Measurements from ENCODE around the gene PHACTR2. TPM values are rescaled to one million over a fixed set of nuclear protein-coding genes. Genes with fewer than 3 reads are reported as not detected.
"Not testable (repeated sequence)": the region's sequence is repeated elsewhere in the genome, so short reads cannot be mapped to it uniquely, and the experiment has no call there.

Gene PHACTR2
- total RNA-seq, 4 donors from 2014 or later = 61.3 to 122 (median 86.0) TPM

- TF ChIP-seq POLR2A (IDR thresholded peaks at IDR 0.05) = no peak
- TF ChIP-seq EP300 (IDR thresholded peaks at IDR 0.05) = no peak
- TF ChIP-seq, protein P1, sequence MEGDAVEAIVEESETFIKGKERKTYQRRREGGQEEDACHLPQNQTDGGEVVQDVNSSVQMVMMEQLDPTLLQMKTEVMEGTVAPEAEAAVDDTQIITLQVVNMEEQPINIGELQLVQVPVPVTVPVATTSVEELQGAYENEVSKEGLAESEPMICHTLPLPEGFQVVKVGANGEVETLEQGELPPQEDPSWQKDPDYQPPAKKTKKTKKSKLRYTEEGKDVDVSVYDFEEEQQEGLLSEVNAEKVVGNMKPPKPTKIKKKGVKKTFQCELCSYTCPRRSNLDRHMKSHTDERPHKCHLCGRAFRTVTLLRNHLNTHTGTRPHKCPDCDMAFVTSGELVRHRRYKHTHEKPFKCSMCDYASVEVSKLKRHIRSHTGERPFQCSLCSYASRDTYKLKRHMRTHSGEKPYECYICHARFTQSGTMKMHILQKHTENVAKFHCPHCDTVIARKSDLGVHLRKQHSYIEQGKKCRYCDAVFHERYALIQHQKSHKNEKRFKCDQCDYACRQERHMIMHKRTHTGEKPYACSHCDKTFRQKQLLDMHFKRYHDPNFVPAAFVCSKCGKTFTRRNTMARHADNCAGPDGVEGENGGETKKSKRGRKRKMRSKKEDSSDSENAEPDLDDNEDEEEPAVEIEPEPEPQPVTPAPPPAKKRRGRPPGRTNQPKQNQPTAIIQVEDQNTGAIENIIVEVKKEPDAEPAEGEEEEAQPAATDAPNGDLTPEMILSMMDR (IDR thresholded peaks at IDR 0.05) = no peak
- TF ChIP-seq POLR2AphosphoS5 (IDR thresholded peaks at IDR 0.05) = no peak
- no peak overlapping the region for H3K27ac ChIP-seq
- 67 to 80% methylated on average over 1 to 2 of the region's 3 CpGs for WGBS, 2 donors (ENCODE audit: low coverage in 1 of 2)
- H3K9me3 ChIP-seq = peaks cover 0 to 7% (median 0%) of the 10 kb centered on the region in 3 donors
- peaks cover 0 to 67% of the 10 kb centered on the region in 2 donors for H3K36me3 ChIP-seq
- H3K4me1 ChIP-seq = no peaks in the 10 kb centered on the region
- H3K27me3 ChIP-seq = no peaks in the 10 kb centered on the region
- no peak overlapping the region for H3K4me3 ChIP-seq
- no peak for ATAC-seq
These were observed 114.9 kb downstream of the PHACTR2 start for GRCh38 chr6:143792402-143793279.

DNA sequence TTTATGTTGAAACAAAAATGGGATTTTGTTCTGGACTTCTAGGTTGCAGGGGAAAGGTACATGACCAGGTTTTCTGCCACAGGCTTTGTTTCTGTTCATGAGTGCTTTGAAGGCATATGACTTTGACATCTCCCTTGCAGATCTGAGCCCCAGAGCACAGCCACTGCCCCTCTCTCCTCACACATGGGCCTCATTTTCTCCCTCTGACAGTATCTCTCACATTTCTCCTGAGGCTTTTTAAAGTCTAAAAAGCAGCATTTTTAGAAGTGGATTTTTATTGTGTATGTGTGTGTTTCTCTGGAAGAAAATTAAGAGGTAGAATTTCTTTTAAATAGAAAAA, 115.5 kb downstream of the PHACTR2 start:
- Histone ChIP-seq H3K9me3 (peaks cover 0 to 7% (median 0%) of the 10 kb centered on the region in 3 donors), H3K4me1 (no peaks in the 10 kb centered on the region), H3K27me3 (no peaks in the 10 kb centered on the region), H3K27ac (no peak overlapping the region), H3K36me3 (peaks cover 0 to 63% of the 10 kb centered on the region in 2 donors), H3K4me3 (no peak overlapping the region)
- TF ChIP-seq POLR2A (IDR thresholded peaks at IDR 0.05) = no peak
- TF ChIP-seq POLR2AphosphoS5 (IDR thresholded peaks at IDR 0.05) = no peak
- TF ChIP-seq, protein P1 (IDR thresholded peaks at IDR 0.05) = no peak
- no peak for TF ChIP-seq EP300 (IDR thresholded peaks at IDR 0.05)
- ATAC-seq = no peak

- not testable (repeated sequence) for ATAC-seq, H3K27ac ChIP-seq, H3K4me1 ChIP-seq, H3K4me3 ChIP-seq, H3K27me3 ChIP-seq
- Histone ChIP-seq H3K9me3 (peaks cover 0 to 16% (median 0%) of the 10 kb centered on the region in 3 donors), H3K36me3 (peaks cover 0 to 46% of the 10 kb centered on the region in 2 donors)
- 100% methylated on average over 1 of the region's 2 CpGs; no CpG with 5 or more reads in 1 of the 2 donors for WGBS, 2 donors (ENCODE audit: low coverage in 1 of 2)
These were observed 118.8 kb downstream of the PHACTR2 start for GRCh38 chr6:143796551-143796950.

- WGBS, 2 donors (ENCODE audit: low coverage in 1 of 2) = 94 to 98% methylated on average over 2 to 3 of the region's 3 CpGs
- peaks cover 0 to 30% of the 10 kb centered on the region in 2 donors for H3K36me3 ChIP-seq
These were observed 120.7 kb downstream of the PHACTR2 start for GRCh38 chr6:143798487-143798886.

DNA sequence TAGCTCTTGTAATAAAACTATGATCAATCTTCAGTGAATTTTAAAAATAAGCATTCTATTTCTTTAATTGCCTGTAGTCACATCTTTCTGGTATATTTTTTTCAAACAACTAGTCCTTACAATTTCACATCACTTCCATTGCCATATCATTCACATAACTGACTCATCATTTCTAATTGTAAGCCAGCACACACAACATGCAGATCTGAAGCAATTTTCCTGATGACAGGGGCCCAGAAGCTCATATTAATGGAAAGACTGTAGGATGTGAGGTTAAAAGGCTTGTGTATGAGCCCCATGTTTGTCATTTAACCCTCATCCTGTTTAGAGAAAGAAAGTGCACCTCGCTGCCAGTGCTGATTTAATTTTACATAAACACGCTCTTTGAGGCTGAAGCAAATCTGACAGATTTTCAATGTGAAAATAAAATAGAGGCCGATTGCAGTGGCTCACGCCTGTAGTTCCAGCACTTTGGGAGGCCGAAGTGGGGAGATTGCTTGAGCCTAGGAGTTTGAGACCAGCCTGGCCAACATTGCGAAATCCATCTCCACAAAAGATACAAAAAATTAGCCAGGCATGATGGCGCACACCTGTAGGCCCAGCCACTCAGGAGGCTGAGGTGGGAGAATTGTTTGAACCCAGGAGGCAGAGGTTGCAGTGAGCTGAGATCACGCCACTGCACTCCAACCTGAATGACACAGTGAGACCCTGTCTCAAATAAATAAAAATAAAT, 125.2 kb downstream of the PHACTR2 start:
- Histone ChIP-seq H3K4me1 (no peaks in the 10 kb centered on the region), H3K9me3 (peaks cover 0 to 8% (median 0%) of the 10 kb centered on the region in 3 donors), H3K36me3 (peaks cover 0 to 32% of the 10 kb centered on the region in 2 donors), H3K27me3 (no peaks in the 10 kb centered on the region), H3K27ac (no peak overlapping the region), H3K4me3 (no peak overlapping the region)
- ATAC-seq = no peak
- 81 to 91% methylated on average over 8 of the region's 8 CpGs for WGBS, 2 donors (ENCODE audit: low coverage in 1 of 2)
- TF ChIP-seq, protein P1 (IDR thresholded peaks at IDR 0.05) = no peak
- TF ChIP-seq POLR2A (IDR thresholded peaks at IDR 0.05) (no peak), POLR2AphosphoS5 (IDR thresholded peaks at IDR 0.05) (no peak), EP300 (IDR thresholded peaks at IDR 0.05) (no peak)

More at GRCh38 chr6:143798487-143798886, 120.7 kb downstream of the PHACTR2 start:
- ATAC-seq, H3K27me3 ChIP-seq, H3K4me1 ChIP-seq, H3K27ac ChIP-seq, H3K9me3 ChIP-seq, H3K4me3 ChIP-seq: not testable (repeated sequence)

All from gastroesophageal sphincter (tissue), 4 donors.